HG03025 (cell line): ENCODE data around the gene WDR70.

Source experiments
- ATAC-seq: cut with Tn5 transposase; IDR thresholded peaks from one replicate; pipeline ENCODE4 v1.9.1; 2021; ENCODE audit warnings: mild to moderate bottlenecking, moderate library complexity; ENCODE audit not compliant: unreplicated experiment, low FRiP score

Gene WDR70

DNA sequence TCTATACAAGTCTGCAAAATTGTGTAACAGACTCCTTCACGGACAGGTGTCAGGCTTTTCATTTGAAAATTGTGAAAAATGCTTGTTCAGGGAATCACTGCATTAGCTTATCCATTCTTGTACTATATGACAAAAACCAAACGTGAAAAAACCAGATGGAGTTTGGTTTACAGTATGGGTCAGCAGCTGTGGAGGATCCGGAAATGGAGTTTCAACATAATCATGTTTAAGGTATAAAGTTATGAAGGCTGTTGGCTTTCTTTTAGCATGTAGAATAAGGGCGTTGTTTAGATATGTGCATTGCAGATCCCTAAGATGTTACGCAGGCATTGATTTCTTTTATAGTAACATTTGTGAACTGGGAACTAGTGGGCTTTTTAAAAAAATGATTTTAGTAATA lies 336.9 kb downstream of the WDR70 start:
- no peak for ATAC-seq

- no peak for ATAC-seq
Observed at GRCh38 chr5:37716405-37716804, 337.3 kb downstream of the WDR70 start.

- ATAC-seq: no peak
Observed at GRCh38 chr5:37717276-37717612, 338.1 kb downstream of the WDR70 start.

DNA sequence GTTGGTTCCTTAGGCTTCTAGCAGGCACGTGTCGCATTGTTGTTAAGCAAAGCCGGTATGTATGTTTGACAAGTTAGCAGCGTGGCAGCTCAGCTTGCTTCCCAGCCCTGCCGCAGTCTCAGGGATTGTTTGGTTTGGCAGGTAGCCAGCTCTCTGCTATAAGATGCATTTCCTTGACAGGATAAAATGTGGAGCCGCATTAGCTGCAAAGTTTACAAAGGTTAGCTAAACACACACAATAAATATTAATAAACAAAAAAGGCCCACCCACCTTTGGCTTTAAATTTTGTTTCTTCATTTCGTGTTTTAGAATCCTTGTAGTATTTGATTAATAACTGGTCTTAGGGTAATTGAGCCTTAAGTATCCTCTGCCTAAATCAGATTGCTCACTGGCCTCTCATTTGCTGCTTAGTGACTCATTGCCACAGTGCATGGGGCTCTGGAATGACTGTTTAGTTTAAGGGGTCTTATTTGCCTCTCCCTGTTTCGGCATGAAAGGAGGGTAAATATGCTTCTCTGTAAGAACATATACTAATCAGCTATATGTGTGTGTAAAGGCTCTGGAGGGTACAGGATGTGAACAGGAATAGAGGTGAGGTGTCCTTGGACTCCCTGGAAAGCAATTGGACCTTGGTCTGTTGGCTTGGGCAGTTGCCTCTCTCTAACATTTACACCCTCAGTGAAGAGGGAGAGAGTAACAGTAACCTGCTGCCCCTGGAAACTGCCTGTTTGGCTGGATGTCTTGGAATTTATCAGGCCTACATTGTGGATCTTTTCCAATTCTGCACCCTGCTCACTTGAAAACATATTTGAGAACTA lies 338.7 kb downstream of the WDR70 start:
- no peak for ATAC-seq

DNA sequence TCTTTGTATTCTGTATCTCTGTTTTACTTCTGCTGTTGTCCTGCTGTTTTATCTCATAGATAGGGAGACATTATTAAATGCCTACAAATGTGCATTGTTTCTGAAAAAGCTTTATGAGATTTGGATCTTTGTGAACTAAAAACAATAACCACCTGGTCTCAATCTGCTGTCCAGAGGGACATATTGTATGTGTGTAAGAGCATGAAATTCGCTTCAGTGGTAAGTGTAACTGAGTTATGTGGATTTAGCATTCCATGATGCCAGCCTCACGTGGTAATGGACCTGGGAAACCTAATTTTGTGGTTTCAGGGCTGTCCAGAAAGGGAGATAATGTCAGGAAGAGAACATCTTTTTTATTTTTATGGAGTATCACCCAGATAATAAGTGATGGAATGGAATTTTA lies 341.4 kb downstream of the WDR70 start:
- ATAC-seq: no peak

DNA sequence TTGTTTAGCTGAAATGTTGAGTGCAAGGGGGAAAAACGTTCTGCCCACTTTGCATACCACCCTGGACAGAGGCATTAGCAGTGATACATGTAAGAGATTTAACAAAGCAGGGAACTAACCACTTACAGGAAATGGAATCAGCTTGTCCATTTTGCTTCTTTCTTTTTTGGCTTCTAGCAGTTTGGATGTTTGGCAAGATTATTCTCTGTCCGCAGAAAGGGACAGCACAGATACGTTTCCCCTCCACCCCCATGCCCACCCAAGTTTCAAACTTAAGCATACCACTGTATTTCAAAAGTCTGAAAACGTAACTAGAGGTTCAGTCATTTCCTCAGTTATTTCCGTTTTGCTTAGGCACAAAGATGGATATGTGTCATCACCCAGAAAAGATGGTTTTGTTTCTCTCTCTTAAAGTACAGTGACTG lies 342.3 kb downstream of the WDR70 start:
- ATAC-seq: peak; percentile 44

DNA sequence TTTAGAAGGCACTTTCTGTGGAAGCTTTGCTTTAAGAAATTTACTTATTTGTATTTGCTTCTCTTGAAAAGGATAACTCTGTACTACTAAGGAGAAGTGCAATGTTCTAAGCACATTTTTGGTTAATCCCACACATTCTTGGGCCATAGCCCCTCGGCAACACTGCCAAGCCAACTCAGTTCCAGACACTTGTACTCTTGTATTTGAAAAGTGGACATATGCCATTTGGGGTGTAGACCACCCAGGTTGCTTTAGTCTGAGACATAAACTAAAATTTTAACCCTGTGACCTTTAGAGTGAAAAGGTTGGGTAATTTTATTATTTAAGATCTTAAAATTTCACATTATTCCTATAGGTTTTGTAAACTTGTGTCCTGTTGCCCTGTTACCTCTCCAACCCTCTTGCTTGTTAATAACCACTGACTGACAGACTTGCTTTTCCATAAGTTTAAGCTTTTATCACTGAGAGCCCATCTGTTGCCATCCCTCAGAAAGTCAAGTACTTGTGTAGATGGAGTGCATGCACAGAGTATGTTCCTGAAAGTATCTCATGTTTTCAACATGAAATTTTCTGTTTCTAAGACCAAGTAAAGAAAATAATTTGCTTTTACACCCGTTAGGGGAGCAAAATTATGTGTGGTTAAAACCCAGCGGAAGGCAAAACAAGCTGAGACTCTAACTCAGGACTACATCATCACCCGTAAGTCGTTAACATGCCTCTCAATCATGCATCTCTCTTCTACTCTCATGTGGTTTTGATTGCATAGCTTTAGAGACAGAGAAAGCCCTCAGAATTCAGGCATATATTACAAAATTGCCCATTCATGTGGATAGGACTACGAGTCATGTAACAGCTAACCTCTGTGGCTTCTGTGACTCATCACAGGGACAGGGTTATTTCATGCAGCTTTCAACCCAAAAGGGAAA lies 343.4 kb downstream of the WDR70 start:
- peak; percentile 52 for ATAC-seq

GRCh38 chr5:37723162-37723961 lies 344.2 kb downstream of the WDR70 start:
- ATAC-seq: no peak

DNA sequence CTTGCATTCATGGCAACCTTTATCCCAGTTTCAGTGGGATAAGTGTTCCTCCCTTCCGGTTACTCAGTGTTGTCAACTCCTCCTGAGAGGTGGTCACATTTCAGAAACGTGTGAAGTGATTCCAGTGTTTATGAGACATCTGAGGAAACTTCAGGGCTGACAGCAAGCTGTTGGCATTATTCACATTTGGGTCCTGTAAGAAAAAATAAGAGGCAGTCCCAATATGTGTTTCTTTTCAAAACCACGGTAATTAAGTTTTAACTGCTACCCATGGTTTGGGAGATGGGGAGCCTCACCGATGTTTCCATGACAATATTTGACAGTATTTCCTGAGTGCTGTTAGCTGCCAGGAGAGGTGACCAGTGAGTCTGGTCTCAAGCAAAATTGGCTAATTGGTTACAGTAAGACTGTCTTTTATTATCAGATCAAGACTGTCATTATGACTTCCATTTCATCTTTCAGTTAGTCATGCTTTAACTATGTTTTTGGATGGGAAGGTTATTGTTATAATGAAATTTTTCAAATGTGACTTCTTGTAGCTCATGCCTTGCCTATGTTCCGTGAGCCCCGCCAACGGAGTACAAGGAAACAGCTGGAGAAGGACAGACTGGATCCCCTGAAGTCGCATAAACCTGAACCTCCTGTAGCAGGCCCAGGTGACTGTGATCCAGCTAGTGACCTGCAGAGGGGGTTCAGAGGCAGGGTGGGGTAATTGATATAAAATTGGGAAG lies 345.4 kb downstream of the WDR70 start:
- ATAC-seq: no peak

DNA sequence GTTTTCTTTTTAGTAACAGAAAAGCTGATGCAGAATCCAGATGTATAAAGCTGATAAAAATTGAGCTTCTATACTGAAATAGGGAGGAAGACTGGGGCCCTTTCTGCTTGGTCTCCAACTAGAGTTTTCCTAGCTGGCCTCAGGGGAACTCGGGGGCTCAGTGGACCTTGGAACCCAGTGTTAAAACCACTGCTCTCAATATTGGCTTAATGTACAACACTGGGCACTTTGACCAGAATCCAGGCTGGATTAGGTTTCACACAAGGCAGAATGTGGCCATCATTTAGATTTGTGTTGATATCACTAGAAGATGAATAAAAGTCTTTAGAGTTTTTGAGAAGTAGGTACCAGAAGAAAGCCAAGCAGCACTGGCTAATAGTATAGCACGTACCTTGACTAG lies 346.1 kb downstream of the WDR70 start:
- no peak for ATAC-seq

GRCh38 chr5:37727238-37727637 lies 348.1 kb downstream of the WDR70 start:
- no peak for ATAC-seq

- no peak for ATAC-seq
Observed at GRCh38 chr5:37730896-37731455, 351.9 kb downstream of the WDR70 start.

DNA sequence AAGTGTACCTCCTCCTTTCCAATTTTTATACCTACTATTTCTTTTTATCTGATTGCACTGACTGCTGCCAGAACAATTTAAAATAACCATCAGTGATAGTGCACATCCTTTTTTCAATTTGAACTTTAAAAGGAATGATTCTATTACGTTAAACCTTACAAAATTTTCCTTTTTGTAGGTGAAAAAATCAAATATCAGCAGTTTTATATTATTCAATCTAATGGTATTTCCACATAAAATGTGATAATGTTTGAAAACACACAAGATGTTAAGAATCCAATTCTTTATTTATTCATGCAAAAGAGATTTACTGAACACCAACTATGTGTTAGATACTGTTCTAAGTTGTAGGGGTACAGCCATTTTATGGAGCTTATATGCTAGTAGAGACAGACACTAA lies 355.0 kb downstream of the WDR70 start:
- ATAC-seq: no peak

- ATAC-seq: no peak
Observed at GRCh38 chr5:37735649-37736347, 356.7 kb downstream of the WDR70 start.

- no peak for ATAC-seq
Observed at GRCh38 chr5:37736397-37736796, 357.3 kb downstream of the WDR70 start.

DNA sequence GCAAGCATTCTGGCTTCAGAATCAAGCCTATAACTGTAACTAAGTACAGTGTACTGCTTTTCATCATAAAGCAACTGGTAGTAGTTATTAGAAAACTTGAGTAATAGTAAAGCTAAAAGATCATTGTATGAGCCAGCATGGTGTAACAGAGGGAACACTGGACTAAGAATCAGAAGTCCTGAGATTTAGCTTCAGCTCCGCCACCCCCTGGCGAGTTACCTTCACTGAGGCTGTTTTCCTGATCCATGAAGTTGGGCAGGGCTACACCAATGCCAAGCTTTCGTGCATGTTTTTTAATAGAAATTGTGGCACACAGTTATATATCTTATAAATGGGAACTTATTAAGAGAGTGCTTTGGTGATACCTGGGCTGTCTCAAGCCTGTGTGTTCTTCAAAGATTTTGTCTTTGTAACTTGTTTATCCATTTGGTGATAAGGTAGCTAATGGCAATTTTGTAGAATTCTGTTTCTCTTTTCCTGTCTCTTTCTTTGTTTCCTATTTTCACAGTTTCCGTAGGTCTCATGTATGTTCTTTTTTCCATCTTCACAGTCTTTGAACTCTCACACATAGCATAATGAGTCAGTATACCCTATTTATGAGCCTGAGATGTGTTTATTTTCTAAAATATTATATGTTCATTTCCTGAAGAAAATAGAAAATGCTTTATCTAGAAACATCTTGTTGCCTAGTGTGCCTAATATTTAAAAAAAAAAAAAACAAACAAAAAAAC lies 358.4 kb downstream of the WDR70 start:
- no peak for ATAC-seq

DNA sequence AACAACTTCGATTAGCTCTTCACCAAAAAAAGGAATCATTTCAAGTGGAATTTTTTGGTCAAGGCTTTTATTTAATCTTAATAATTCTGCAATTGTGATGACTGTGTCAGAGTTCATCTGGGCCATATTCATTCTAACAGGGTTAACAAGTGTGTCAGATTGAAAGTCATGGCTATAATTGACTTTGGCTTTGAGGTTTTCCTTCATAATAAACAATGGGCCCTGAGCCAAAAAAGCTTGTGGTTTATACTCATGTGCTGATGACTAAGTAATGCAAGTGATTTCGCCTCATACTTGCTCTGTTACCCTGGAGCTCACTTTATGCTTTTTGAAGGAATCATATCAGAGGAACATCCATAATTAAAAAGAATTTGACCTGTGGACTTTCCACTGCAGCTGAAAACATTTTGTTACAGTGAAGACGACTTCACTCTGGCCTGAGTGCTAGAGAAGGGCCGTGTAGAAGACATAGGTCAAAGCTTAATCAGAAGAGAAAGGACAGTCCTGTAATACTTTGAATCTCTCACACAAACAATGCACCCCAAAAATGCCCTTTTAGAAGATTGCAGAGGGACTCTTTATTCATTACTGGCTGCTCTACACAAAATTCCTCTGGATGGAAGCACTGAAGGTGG lies 359.1 kb downstream of the WDR70 start:
- ATAC-seq: peak; percentile 68

GRCh38 chr5:37738865-37739488 lies 359.9 kb downstream of the WDR70 start:
- no peak for ATAC-seq
